ENCODE results near the gene PIK3CD. TPM values are rescaled to one million over a fixed set of nuclear protein-coding genes. Genes with fewer than 3 reads are reported as not detected.

PIK3CD gene
- total RNA-seq, 1 donor from 2014 or later, result 28.3 TPM

GRCh38 chr1:9607352-9607751 is 44.2 kb upstream of the PIK3CD start:
- peaks cover 52% of the 10 kb centered on the region for H3K36me3 ChIP-seq
- DNase-seq, result no peak

GRCh38 chr1:9609998-9610397 is 41.5 kb upstream of the PIK3CD start:
- Histone ChIP-seq H3K4me3 (no peak overlapping the region), H3K36me3 (peaks cover 51% of the 10 kb centered on the region), H3K9me3 (no peaks in the 10 kb centered on the region), H3K27me3 (ENCODE audit: low read depth) (no peaks in the 10 kb centered on the region), H3K27ac (no peak overlapping the region), H3K4me1 (no peaks in the 10 kb centered on the region)
- ATAC-seq (no peak), DNase-seq (no peak)
- intact Hi-C loops (cut with DNase I), result no loop called here
- TF ChIP-seq CTCF (IDR thresholded peaks at IDR 0.05), result no peak

More at GRCh38 chr1:9607352-9607751, 44.2 kb upstream of the PIK3CD start:
- no peak for TF ChIP-seq CTCF (IDR thresholded peaks at IDR 0.05)
- intact Hi-C loops (cut with DNase I), result no loop called here
- H3K27ac ChIP-seq, result no peak overlapping the region
- no peaks in the 10 kb centered on the region for H3K4me1 ChIP-seq
- ATAC-seq, result no peak
- no peaks in the 10 kb centered on the region for H3K27me3 ChIP-seq (ENCODE audit: low read depth)
- H3K9me3 ChIP-seq, result no peaks in the 10 kb centered on the region
- H3K4me3 ChIP-seq, result no peak overlapping the region

GRCh38 chr1:9610548-9610947 is 41.0 kb upstream of the PIK3CD start:
- no peak for DNase-seq
- Histone ChIP-seq H3K9me3 (no peaks in the 10 kb centered on the region), H3K27me3 (ENCODE audit: low read depth) (no peaks in the 10 kb centered on the region), H3K27ac (no peak overlapping the region), H3K4me3 (no peak overlapping the region), H3K4me1 (no peaks in the 10 kb centered on the region), H3K36me3 (peaks cover 51% of the 10 kb centered on the region)
- no peak for TF ChIP-seq CTCF (IDR thresholded peaks at IDR 0.05)
- intact Hi-C loops (cut with DNase I), result no loop called here
- ATAC-seq, result no peak

- no peak for TF ChIP-seq CTCF (IDR thresholded peaks at IDR 0.05)
- intact Hi-C loops (cut with DNase I), result no loop called here
- no peak for ATAC-seq
- no peak overlapping the region for H3K27ac ChIP-seq
- DNase-seq, result no peak
- no peaks in the 10 kb centered on the region for H3K9me3 ChIP-seq
- no peak overlapping the region for H3K4me3 ChIP-seq
- H3K36me3 ChIP-seq, result peaks cover 51% of the 10 kb centered on the region
- no peaks in the 10 kb centered on the region for H3K27me3 ChIP-seq (ENCODE audit: low read depth)
- no peaks in the 10 kb centered on the region for H3K4me1 ChIP-seq
These were observed 39.8 kb upstream of the PIK3CD start for GRCh38 chr1:9611716-9612115.

GRCh38 chr1:9612162-9612845 is 39.2 kb upstream of the PIK3CD start:
- Histone ChIP-seq H3K27ac (no peak overlapping the region), H3K9me3 (no peaks in the 10 kb centered on the region), H3K36me3 (peaks cover 50% of the 10 kb centered on the region), H3K27me3 (ENCODE audit: low read depth) (no peaks in the 10 kb centered on the region), H3K4me1 (no peaks in the 10 kb centered on the region), H3K4me3 (no peak overlapping the region)
- DNase-seq, result no peak
- intact Hi-C loops (cut with DNase I), result no loop called here
- no peak for ATAC-seq
- no peak for TF ChIP-seq CTCF (IDR thresholded peaks at IDR 0.05)

Data from lower lobe of right lung (tissue), 2 donors.